ENCODE data around the gene TSBP1.

- TF ChIP-seq POLR2A (IDR thresholded peaks at IDR 0.05) (no peak), CTCF (IDR thresholded peaks at IDR 0.05) (no peak)
These were observed 44.3 kb upstream of the TSBP1 start for GRCh38 chr6:32416036-32416435.
